Activated CD8-positive, alpha-beta T cell treated with anti-CD3 and anti-CD28 coated beads for 36 hours (primary cell): ENCODE results near the gene ARHGAP18. TPM values are rescaled to one million over a fixed set of nuclear protein-coding genes. Genes with fewer than 3 reads are reported as not detected.
A peak's percentile ranks its signal among the peaks of the same experiment; 100 is the strongest.

ENCODE experiments used
- ATAC-seq: fragments of 200-7000 bp; cut with Tn5 transposase; one replicate; pipeline ENCODE4 v1.10.0; 2021; ENCODE audit warnings: mild to moderate bottlenecking, moderate library complexity
- CTCF ChIA-PET: fragments of 350-600 bp; sonication (Branson Sonifier 250); formaldehyde crosslinking; loops from one replicate; lab custom pipeline; 2021; ENCODE audit warnings: antibody characterized with exemption; lab: Charles Lee
- POLR2A ChIA-PET: fragments of 350-600 bp; sonication (Branson Sonifier 250); formaldehyde crosslinking; loops from one replicate; lab custom pipeline; 2021; ENCODE audit warnings: antibody characterized with exemption; lab: Charles Lee
- DNase-seq: peaks from one replicate; pipeline ENCODE4 v3.0.0-alpha.2; 2020
- H3K27ac Mint-ChIP-seq: one replicate; pipeline ENCODE4 v1.8.0; 2021; ENCODE audit warnings: mild to moderate bottlenecking, mixed read lengths
- H3K27me3 Mint-ChIP-seq: one replicate; pipeline ENCODE4 v1.8.0; 2021; ENCODE audit warnings: mixed read lengths
- H3K36me3 Mint-ChIP-seq: one replicate; pipeline ENCODE4 v1.8.0; 2021; ENCODE audit warnings: low read depth, mixed read lengths
- H3K4me1 Mint-ChIP-seq: one replicate; pipeline ENCODE4 v1.8.0; 2021; ENCODE audit warnings: low read depth, mixed read lengths
- H3K4me3 Mint-ChIP-seq: one replicate; pipeline ENCODE4 v1.8.0; 2021; ENCODE audit warnings: mild to moderate bottlenecking, moderate library complexity, mixed read lengths
- H3K9me3 Mint-ChIP-seq: one replicate; pipeline ENCODE4 v1.8.0; 2021; ENCODE audit warnings: mixed read lengths
- CTCF ChIP-seq: fragments of 200-600 bp; IDR thresholded peaks from one replicate; pipeline ENCODE4 v1.8.0; 2022; ENCODE audit warnings: antibody characterized with exemption, mild to moderate bottlenecking
- intact Hi-C: fragments of 100-400 bp; cut with micrococcal nuclease; formaldehyde crosslinking; loops from one replicate; pipeline ENCODE4 v1.10.0; 2022
- total RNA-seq, 2 experiments: library from RNA; stranded (reverse); gene quantifications; one replicate each; pipeline ENCODE4 v1.2.3, GENCODE V29; 2021

ARHGAP18 gene
- total RNA-seq, 2 experiments from 2014 or later: 8.2 to 9.6 TPM

GRCh38 chr6:129623008-129623732 is 86.8 kb downstream of the ARHGAP18 start:
- TF ChIP-seq CTCF: no peak
- H3K9me3 Mint-ChIP-seq: no peaks in the 10 kb centered on the region
- no peaks in the 10 kb centered on the region for H3K27me3 Mint-ChIP-seq
- POLR2A ChIA-PET: no interaction called here
- H3K36me3 Mint-ChIP-seq: no peaks in the 10 kb centered on the region
- H3K4me1 Mint-ChIP-seq: no peaks in the 10 kb centered on the region
- CTCF ChIA-PET: interaction anchor here (1.1 to 3.1 kb wide), 2 partner anchors 24 to 107 kb away, joined by 5 to 20 read pairs; no protein-coding TSS in a partner anchor
- DNase-seq (no peak), ATAC-seq (no peak)
- intact Hi-C loops: no loop called here
- no peak overlapping the region for H3K27ac Mint-ChIP-seq
- H3K4me3 Mint-ChIP-seq: no peak overlapping the region

GRCh38 chr6:129621252-129621651 is 88.7 kb downstream of the ARHGAP18 start:
- peak; percentile 75 for ATAC-seq
- peak; percentile 47 for TF ChIP-seq CTCF
- CTCF ChIA-PET: interaction anchor here (0.6 to 3.1 kb wide), 6 partner anchors 9 to 396 kb away, joined by 3 to 20 read pairs (median 4); no protein-coding TSS in a partner anchor
- Mint-ChIP-seq H3K36me3 (no peaks in the 10 kb centered on the region), H3K4me1 (no peaks in the 10 kb centered on the region), H3K9me3 (no peaks in the 10 kb centered on the region), H3K4me3 (no peak overlapping the region), H3K27ac (no peak overlapping the region), H3K27me3 (no peaks in the 10 kb centered on the region)
- peak; percentile 51 for DNase-seq
- POLR2A ChIA-PET: no interaction called here
- intact Hi-C loops: no loop called here

GRCh38 chr6:129620234-129620610 is 89.8 kb downstream of the ARHGAP18 start:
- Mint-ChIP-seq H3K4me3 (no peak overlapping the region), H3K9me3 (no peaks in the 10 kb centered on the region), H3K4me1 (no peaks in the 10 kb centered on the region), H3K27me3 (no peaks in the 10 kb centered on the region), H3K36me3 (no peaks in the 10 kb centered on the region), H3K27ac (no peak overlapping the region)
- ChIA-PET CTCF (interaction anchor here (1.3 to 3.1 kb wide), 2 partner anchors 34 to 110 kb away, joined by 3 to 20 read pairs; no protein-coding TSS in a partner anchor), POLR2A (no interaction called here)
- DNase-seq (no peak), ATAC-seq (no peak)
- TF ChIP-seq CTCF: no peak
- intact Hi-C loops: no loop called here

GRCh38 chr6:129619579-129620233 is 90.3 kb downstream of the ARHGAP18 start:
- Mint-ChIP-seq H3K4me3 (no peak overlapping the region), H3K27ac (no peak overlapping the region), H3K4me1 (no peaks in the 10 kb centered on the region), H3K9me3 (no peaks in the 10 kb centered on the region), H3K27me3 (no peaks in the 10 kb centered on the region), H3K36me3 (no peaks in the 10 kb centered on the region)
- ChIA-PET CTCF (interaction anchor here (1.7 kb wide), 1 partner anchor 10 kb away, joined by 5 read pairs; no protein-coding TSS in a partner anchor), POLR2A (no interaction called here)
- no peak for TF ChIP-seq CTCF
- DNase-seq (no peak), ATAC-seq (peak; percentile 20)
- intact Hi-C loops: no loop called here

- ChIA-PET POLR2A (no interaction called here), CTCF (interaction anchor here (1.7 kb wide), 1 partner anchor 12 kb away, joined by 5 read pairs; no protein-coding TSS in a partner anchor)
- Mint-ChIP-seq H3K27me3 (no peaks in the 10 kb centered on the region), H3K4me3 (no peak overlapping the region), H3K27ac (no peak overlapping the region), H3K9me3 (no peaks in the 10 kb centered on the region), H3K36me3 (no peaks in the 10 kb centered on the region), H3K4me1 (no peaks in the 10 kb centered on the region)
- no peak for DNase-seq
- no peak for TF ChIP-seq CTCF
- intact Hi-C loops: no loop called here
- no peak for ATAC-seq
Observed at GRCh38 chr6:129617986-129618385, 92.0 kb downstream of the ARHGAP18 start.
